GM21381 (cell line): ENCODE measurements around the gene RDH5.

Experiments
- ATAC-seq: cut with Tn5 transposase; IDR thresholded peaks from one replicate; pipeline ENCODE4 v1.9.1; 2021; ENCODE audit warnings: mild to moderate bottlenecking, moderate library complexity; ENCODE audit not compliant: unreplicated experiment

Gene RDH5

DNA sequence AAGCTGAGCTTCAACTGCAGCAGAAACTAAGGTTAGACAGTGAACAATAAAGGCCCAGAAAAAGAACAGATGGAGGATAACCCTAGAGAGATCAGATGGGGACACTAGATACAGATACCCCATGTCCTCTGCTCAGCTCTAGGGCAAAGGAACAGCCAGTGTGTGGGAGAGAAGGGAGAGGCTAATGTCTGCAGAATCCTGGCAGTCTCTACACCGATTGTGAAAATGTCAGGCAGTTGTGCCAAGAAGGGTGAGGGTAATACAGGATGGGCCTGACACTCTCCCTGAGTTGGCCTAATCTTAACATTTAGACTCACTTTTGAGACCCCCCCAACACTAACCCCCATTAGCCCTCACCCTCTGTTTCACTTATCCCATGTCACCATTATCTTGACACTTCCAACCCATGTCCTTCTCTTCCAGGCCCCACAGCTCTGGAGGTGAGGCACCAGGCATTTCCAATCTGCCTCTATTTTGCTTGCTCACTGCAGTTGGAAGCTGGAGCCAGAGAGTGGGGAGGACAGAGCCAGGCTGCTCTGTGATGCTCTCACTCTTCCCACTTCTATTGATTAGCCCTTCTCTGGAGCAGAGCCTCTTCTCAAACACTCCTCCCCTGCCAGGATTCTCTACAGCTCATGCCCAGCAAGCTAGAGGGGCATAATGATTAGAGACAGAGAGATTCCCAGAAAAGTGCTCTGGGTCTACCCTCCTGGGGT lies 7.3 kb upstream of the RDH5 start:
- ATAC-seq = no peak

GRCh38 chr12:55713721-55714120 lies 6.5 kb upstream of the RDH5 start:
- ATAC-seq = no peak

- no peak for ATAC-seq
Measured at GRCh38 chr12:55715169-55715764, 4.9 kb upstream of the RDH5 start.

DNA sequence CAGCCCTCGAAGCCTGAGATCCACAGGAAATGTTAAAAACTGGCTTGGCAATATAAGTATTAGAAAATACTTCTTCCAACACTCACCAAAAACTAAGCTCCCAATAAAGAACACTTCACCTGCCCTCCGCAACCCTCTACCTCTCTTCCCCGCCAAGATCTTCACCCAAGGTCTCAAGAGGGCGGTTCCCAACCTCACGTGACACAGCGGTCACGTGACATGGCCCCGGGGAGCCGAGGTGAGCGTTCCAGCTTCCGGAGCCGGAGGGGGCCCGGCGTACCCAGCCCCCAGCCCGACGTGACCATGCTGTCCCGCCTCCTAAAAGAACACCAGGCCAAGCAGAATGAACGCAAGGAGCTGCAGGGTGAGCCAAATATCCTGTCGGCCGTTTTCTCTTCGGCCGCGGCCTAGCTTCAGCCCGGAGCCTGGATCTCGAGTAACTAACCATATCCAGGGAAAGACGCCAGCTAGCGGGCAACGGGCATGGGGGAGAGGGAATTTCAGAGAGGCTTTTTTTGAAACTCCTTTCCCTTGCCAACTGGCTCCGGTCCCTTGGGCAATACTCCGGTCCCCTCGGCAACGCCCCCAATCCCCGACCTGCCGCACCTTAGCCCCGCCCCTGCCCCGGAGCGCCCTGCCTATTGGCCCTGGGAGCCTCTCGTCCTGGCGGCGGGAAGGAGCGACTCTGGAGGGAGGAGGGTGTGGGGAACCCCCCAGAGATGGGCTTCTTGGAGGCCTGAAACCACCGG lies 4.2 kb upstream of the RDH5 start, which contains the start of gene BLOC1S1:
TSS of gene BLOC1S1 (plus strand) at position 214 of the 749 bp plus-strand sequence. CDS start at position 220, 6 bp downstream.
- peak; percentile 89 for ATAC-seq

DNA sequence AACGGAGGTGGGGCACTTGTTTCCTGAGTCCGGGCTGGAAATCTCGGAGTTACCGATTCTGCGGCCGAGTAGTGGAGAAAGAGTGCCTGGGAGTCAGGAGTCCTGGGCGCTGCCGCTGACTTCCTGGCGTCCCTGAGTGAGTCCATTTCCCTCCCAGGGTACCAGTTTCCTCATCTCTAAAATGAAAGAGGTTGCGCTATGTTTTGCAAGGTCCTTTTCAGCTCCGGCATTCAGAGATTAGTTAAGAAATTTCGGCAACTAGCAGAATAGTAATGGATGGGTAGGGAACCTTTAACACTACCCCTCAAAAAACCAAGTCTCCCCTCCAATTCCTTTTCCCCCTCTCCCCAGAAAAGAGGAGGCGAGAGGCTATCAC lies 3.6 kb upstream of the RDH5 start:
- no peak for ATAC-seq

- ATAC-seq = no peak
Measured at GRCh38 chr12:55717011-55718007, 2.9 kb upstream of the RDH5 start.

GRCh38 chr12:55718015-55718414 lies 2.2 kb upstream of the RDH5 start:
- no peak for ATAC-seq

DNA sequence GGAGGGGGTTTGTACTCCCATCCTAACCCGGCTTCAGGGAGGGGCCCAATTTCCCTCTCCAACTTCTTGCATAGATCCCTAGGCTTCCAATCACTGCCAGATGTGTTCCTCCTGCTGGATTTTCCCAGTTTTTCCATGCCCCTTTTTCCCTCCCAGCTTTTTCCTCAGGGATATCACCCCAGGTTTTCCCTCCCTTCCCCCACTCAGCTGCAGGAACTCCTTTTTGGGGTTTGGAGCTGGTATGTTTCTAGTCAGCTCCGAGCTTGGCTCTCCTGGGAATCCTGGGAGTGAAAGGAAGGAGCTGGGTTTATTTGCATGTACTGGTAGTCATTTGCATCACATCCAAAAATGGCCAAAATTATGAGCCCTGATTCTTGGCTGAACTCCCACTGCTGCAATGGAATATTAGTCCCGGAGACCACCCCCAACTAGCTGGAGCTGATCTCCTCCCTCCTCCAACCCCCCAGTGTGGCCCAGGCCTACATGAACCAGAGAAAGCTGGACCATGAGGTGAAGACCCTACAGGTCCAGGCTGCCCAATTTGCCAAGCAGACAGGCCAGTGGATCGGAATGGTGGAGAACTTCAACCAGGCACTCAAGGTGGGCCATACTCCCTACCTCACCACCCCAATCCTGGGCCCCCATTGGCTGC lies 1.4 kb upstream of the RDH5 start:
- no peak for ATAC-seq

GRCh38 chr12:55719371-55719770 lies 822 bp upstream of the RDH5 start:
- no peak for ATAC-seq

DNA sequence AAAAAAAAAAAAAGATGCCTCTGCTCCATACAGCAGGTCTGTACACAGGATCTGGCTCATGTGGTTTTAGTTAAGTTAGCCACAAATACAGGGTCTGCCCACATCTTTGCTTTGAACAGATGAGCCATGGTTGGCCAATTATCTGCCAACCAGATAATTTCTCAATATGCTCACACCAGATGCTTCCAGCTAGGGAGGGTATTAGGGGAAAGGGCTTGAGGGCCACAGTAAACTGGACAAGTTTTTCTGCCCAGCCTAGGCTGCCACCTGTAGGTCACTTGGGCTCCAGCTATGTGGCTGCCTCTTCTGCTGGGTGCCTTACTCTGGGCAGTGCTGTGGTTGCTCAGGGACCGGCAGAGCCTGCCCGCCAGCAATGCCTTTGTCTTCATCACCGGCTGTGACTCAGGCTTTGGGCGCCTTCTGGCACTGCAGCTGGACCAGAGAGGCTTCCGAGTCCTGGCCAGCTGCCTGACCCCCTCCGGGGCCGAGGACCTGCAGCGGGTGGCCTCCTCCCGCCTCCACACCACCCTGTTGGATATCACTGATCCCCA lies 776 bp downstream of the RDH5 start:
- no peak for ATAC-seq

- ATAC-seq = no peak
Measured at GRCh38 chr12:55721601-55722213, 1.5 kb downstream of the RDH5 start.

DNA sequence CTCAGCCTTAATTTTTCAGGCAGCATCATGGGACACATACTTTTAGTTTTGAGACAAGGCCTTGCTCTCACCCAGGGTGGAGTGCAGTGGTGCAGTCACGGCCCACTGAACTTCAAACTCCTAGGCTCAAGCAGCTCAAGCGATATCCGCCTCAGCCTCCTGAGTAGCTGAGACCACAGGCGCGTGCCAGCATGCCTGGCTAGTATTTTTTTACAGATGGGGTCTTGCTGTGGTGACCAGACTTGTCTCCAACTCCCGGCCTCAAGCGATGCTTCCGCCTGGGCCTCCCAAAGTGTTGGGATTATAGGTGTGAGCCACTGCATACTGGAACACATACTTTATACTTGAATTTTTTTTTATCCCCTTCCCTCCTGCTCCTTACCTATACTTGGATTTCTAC lies 2.8 kb downstream of the RDH5 start:
- no peak for ATAC-seq

GRCh38 chr12:55723516-55724225 lies 3.5 kb downstream of the RDH5 start:
- no peak for ATAC-seq

DNA sequence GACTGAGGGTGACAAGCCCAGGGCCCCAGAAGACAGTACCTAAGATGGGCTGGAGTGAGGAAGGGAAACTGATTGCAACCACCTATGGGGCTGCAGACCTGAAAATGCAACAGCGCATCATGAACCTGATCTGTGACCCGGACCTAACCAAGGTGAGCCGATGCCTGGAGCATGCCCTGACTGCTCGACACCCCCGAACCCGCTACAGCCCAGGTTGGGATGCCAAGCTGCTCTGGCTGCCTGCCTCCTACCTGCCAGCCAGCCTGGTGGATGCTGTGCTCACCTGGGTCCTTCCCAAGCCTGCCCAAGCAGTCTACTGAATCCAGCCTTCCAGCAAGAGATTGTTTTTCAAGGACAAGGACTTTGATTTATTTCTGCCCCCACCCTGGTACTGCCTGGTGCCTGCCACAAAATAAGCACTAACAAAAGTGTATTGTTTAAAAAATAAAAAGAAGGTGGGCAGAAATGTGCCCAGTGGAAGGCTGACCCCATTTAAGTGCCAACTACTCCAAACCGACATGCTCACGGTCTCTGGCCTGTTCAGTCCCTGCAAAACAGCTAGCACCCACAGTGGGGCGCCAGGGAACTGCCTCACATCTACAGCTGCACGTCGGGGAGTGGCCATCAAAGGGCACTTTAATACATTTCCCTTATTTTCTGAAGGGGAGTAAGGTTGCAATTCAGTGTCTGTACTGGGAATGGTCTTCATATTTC lies 4.2 kb downstream of the RDH5 start:
- no peak for ATAC-seq

- no peak for ATAC-seq
Measured at GRCh38 chr12:55724940-55725309, 4.7 kb downstream of the RDH5 start.

- ATAC-seq = no peak
Measured at GRCh38 chr12:55725556-55725955, 5.4 kb downstream of the RDH5 start.

GRCh38 chr12:55726971-55727370 lies 6.8 kb downstream of the RDH5 start:
- no peak for ATAC-seq

- no peak for ATAC-seq
Measured at GRCh38 chr12:55727643-55728185, 7.5 kb downstream of the RDH5 start.
